ENCODE results near the gene PLEKHB2. TPM values are rescaled to one million over a fixed set of nuclear protein-coding genes. Genes with fewer than 3 reads are reported as not detected.
"Not testable (repeated sequence)": the region's sequence is repeated elsewhere in the genome, so short reads cannot be mapped to it uniquely, and the experiment has no call there.

PLEKHB2 gene
- total RNA-seq, 2 experiments from 2014 or later: 42.4 to 43.2 TPM

- peaks cover 21% of the 10 kb centered on the region for H3K27me3 Mint-ChIP-seq
- H3K4me3 Mint-ChIP-seq, DNase-seq, H3K9me3 Mint-ChIP-seq, H3K36me3 Mint-ChIP-seq, H3K4me1 Mint-ChIP-seq, H3K27ac Mint-ChIP-seq: not testable (repeated sequence)
Observed at GRCh38 chr2:131196186-131196585, 91.0 kb downstream of the PLEKHB2 start.

Other genes with a start within 250 kb of the PLEKHB2 start
- gene FAM168B, start 11.9 kb upstream of the PLEKHB2 start, total RNA-seq: 10 to 100 TPM; 83.4 to 88.2 TPM
- under 1 TPM; 0.37 to 0.56 TPM for gene POTEE, start 104.2 kb downstream of the PLEKHB2 start, total RNA-seq